HG03575 (cell line): Measurements from ENCODE around the gene SPIB.
"Not testable (repeated sequence)": the region's sequence is repeated elsewhere in the genome, so short reads cannot be mapped to it uniquely, and the experiment has no call there.

Experiments used
- ATAC-seq: cut with Tn5 transposase; IDR thresholded peaks from one replicate; pipeline ENCODE4 v1.9.1; 2021; ENCODE audit not compliant: unreplicated experiment, insufficient number of reproducible peaks, low FRiP score; ENCODE audit errors: extremely low read depth

SPIB gene

GRCh38 chr19:50433201-50434180 is 14.8 kb downstream of the SPIB start:
- no peak for ATAC-seq

- ATAC-seq: no peak
These were observed 15.8 kb downstream of the SPIB start for GRCh38 chr19:50434525-50434924.

DNA sequence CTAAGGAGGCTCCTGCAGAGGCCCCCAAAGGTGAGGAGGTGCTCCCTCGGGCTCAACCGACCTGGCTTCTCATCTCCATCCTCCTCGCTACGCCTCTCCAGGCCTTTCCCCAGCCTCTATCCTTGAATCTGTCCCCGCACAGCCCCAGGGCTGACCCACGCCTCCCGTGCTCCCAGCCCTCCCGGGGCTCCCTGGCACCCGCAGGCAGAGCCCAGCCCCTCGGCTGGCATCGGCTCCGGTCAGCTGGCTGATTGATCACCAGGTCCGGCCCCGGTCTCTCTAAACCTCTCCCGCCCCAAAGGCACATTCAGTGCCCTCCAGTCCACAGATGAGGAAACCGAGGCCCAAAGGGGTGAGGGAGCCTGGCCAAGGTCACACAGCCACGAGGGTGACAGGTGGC is 16.5 kb downstream of the SPIB start:
- ATAC-seq: no peak

- ATAC-seq: no peak
These were observed 16.9 kb downstream of the SPIB start for GRCh38 chr19:50435627-50436026.

- no peak for ATAC-seq
These were observed 19.2 kb downstream of the SPIB start for GRCh38 chr19:50437862-50438449.

DNA sequence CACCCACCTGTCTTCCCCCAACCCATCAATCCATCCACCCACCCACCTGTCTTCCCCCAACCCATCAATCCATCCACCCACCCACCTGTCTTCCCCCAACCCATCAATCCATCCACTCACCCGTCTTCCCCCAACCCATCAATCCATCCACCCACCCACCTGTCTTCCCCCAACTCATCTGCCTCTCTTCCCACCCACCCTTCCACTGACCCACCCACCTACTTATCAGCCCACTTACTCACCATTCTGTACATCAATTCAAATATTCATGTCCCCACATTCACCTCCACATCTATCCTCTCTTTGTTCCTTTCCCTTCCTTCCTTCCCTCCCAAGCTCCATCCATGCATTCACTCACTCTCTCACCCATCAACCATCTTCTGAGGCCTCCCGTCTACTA is 20.4 kb downstream of the SPIB start:
- not testable (repeated sequence) for ATAC-seq

DNA sequence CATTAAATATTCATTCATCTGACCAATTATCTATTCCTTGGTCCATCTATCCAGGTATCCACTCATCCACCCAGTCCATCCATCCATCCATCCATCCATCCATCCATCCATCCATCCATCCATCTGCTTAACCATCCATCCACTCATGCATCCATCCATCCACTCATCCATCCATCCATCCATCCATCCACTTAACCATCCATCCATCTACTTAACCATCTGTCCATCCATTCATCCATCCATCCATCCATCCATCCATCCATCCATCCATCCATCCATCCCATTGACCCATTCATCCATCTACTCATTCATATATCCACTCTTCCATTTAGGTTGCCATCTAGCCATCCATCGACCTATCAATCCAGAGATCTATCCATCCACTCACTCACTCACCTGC is 25.3 kb downstream of the SPIB start:
- no peak for ATAC-seq

DNA sequence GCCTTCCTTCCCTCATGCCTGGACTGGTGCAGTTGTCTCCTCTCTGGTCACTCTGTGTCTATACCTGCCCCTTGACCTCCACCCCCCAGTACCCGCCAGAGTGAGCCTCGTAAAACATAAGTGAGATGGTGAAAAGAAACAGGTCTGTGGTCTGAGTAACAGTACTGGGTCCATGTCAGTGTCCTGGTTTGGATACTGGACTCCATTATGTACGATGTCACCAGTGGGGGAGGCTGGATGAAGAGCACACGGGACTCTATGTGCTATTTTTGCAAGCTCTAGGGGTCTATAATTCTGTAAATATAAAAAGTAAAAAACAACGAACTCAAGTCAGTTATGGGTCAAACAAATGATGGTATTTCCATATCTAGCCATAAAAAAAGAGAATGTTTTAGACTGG is 28.3 kb downstream of the SPIB start:
- ATAC-seq: no peak

DNA sequence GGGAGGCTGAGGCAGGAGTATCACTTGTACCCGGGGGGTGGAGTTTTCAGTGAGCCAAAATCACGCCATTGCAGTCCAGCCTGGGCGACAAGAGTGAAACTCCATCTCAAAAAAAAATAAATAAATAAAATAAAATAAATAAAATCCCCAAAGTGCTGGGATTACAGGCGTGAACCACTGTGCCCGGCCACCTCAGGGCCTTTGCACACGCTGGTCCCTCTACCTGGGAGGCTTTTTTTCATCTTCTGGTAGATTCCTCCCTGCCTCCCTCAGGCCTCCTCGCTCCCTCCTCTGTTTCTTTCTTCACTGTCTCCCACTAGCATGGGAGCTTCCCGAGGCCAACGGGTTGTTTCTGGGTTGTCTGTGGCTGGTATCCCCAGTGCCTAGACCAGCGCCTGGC is 29.0 kb downstream of the SPIB start:
- ATAC-seq: no peak

DNA sequence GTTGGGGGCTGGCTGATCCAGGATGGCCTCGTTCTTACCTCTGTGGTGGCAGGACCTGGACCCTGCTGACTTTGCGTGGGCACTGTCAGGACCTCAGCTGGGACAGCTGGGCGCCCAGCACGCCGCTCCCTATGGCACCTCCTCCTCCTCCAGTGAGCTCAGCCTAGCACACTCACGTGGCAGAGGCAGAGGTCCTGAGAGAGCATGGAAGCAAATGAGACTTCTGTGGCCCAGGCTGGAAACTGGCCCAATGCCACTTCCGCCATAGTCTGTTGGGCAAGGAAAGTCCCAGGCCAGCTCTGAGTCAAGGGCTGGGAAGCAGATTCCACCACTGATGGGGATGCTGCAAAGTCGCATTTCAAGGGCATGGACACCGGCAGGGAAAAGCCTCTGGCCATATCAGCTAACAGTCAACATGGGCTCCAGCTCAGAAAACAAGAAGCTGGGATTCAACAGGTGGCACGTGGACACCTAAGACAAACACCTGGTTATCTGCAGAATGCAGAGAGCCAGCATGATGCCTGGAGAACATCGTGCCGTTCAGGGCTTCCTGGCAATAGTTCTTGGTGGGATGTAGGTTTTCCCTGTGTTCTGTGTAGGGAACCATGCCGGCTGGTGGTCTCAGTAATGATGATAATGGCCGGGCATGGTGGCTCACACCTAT is 30.6 kb downstream of the SPIB start:
- ATAC-seq: no peak

GRCh38 chr19:50450369-50451222 is 31.9 kb downstream of the SPIB start:
- no peak for ATAC-seq

GRCh38 chr19:50451223-50451534 is 32.4 kb downstream of the SPIB start:
- no peak for ATAC-seq

- no peak for ATAC-seq
These were observed 34.5 kb downstream of the SPIB start for GRCh38 chr19:50453243-50453642.

DNA sequence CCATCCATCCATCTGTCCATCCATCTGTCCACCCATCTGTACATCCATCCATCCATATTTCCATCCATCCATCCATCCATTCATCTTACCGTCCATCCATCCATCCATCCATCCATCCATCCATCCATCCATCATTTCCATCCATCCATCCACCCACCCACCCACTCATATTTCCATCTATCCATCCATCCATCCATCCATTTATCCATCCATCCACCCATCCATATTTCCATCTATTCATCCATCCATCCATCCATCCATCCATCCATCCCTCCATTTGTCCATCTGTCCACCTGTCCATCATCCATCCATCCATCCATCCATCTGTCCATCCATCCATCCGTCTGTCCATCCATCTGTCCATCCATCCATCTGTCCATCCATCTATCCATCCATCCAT is 37.3 kb downstream of the SPIB start:
- ATAC-seq: no peak

GRCh38 chr19:50457300-50457699 is 38.6 kb downstream of the SPIB start:
- ATAC-seq: no peak

- no peak for ATAC-seq
These were observed 39.8 kb downstream of the SPIB start for GRCh38 chr19:50458396-50459066.

DNA sequence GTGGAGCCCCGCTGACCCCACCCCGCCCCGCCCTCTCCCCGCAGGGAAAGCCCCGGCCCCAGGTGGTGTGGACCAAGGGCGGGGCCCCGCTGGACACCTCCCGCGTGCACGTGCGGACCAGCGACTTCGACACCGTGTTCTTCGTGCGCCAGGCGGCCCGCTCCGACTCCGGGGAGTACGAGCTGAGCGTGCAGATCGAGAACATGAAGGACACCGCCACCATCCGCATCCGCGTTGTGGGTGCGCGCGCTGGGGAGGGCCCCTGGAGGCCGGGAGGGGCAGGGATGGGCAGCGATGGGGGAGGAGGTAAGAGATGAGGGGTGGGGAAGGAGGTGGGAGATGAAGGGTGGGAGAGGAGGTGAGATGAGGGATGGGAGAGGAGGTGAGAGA is 40.3 kb downstream of the SPIB start:
- no peak for ATAC-seq

DNA sequence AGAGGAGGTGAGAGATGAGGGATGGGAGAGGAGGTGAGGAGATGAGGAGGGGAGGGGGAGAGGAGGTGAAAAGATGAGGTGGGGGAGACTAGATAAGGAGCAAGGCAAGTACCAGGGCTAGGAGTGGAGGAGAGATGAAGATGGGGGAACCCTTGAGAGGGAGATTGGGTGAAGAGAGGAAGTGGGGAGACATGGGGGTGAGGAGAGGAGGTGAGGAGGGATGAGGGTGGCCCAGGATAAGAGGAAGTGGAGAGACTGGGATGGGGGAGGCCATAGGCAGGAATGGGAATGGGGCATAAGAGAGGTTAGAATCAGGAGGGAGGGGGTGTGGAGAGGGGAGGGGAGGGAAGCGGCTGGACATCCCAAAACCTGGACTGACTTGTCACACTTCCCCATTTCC is 40.9 kb downstream of the SPIB start:
- ATAC-seq: no peak
